GM18499 (cell line): Measurements from ENCODE around the gene AKAP9.
"Not testable (repeated sequence)": the region's sequence is repeated elsewhere in the genome, so short reads cannot be mapped to it uniquely, and the experiment has no call there.

Experiments used
- ATAC-seq: cut with Tn5 transposase; IDR thresholded peaks from one replicate; pipeline ENCODE4 v1.9.1; 2021; ENCODE audit warnings: moderate number of reproducible peaks; ENCODE audit not compliant: insufficient read depth, unreplicated experiment

AKAP9 gene

GRCh38 chr7:91999631-92000565 is 59.2 kb downstream of the AKAP9 start:
- ATAC-seq, result no peak

DNA sequence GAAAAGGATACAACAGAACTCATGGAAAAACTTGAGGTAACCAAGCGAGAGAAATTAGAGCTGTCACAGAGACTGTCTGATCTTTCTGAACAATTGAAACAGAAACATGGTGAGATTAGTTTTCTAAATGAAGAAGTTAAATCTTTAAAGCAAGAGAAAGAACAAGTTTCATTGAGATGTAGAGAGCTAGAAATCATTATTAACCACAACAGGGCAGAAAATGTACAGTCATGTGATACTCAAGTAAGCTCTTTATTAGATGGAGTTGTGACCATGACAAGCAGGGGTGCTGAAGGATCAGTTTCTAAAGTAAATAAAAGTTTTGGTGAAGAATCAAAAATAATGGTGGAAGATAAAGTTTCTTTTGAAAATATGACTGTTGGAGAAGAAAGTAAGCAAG is 62.1 kb downstream of the AKAP9 start:
- ATAC-seq, result no peak

DNA sequence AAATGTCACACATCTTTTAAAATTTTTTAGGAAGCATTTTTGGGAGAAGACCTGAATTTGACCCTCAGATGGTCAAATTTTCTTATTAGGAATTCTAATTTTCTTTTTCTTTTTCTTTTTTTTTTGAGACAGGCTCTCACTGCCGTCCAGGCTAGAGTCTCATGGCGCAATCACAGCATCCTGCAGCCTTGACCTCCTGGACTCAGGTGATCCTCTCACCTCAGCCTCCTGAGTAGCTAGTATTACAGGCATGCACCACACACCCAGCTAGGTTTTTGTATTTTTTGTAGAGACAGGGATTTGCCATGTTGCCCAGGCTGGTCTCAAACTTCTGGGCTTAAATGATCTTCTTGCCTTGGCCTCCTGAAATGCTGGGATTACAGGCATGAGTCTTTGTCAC is 65.4 kb downstream of the AKAP9 start:
- no peak for ATAC-seq

DNA sequence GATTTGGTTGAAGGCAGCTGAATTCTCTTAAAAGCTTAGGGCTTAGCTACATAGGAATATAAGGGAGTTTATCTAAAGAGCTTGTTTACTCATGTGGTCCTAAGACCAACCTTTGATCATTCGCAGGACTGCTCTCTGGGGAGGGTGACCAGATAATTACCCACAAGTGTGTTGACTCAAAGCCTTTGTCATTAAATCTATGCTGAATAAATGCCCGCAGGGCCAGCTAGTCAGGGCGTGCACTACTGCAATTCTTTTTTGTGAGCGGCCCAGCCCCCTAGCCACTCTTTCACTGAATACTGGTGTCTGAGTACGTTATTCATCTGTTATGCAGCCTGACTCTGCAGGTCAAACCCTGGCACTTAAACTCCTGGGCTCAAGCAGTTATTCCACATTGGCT is 69.6 kb downstream of the AKAP9 start:
- no peak for ATAC-seq

GRCh38 chr7:92013611-92014010 is 72.9 kb downstream of the AKAP9 start:
- ATAC-seq, result no peak

DNA sequence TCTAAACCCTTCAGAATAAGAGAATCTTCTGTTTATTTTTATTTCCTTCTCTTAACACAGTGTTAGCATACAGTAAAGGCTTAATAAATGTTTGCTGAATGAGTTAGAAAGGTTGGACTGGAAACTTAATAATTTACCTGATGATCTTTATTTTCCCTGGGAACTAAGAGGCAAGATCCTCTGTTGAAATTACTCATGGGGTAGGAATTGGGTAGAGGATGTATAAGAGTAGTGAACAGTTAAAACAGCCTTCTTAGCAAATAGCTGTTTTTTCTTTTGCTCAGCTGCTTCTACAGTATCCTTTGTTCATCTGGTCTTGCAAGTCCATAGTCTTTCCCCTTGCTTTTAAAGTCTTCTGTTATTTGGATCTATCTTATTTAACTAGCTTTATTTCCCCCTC is 80.0 kb downstream of the AKAP9 start:
- ATAC-seq, result no peak

GRCh38 chr7:92025260-92025659 is 84.6 kb downstream of the AKAP9 start:
- ATAC-seq, result no peak

GRCh38 chr7:92026635-92027034 is 86.0 kb downstream of the AKAP9 start:
- ATAC-seq, result not testable (repeated sequence)

DNA sequence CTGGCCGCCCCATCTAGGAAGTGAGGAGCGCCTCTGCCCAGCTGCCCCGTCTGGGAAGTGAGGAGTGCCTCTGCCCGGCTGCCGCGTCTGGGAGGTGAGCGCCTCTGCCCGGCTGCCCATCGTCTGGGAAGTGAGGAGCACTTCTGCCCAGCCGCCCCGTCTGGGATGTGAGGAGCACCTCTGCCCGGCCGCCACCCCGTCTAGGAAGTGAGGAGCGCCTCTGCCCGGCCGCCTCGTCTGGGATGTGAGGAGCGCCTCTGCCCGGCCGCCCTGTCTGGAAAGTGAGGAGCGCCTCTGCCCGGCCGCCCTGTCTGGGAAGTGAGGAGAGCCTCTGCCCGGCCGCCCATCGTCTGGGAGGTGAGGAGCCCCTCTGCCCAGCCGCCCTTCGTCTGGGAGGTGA is 86.5 kb downstream of the AKAP9 start:
- ATAC-seq, result not testable (repeated sequence)

- ATAC-seq, result no peak
Observed at GRCh38 chr7:92028226-92028625, 87.6 kb downstream of the AKAP9 start.

DNA sequence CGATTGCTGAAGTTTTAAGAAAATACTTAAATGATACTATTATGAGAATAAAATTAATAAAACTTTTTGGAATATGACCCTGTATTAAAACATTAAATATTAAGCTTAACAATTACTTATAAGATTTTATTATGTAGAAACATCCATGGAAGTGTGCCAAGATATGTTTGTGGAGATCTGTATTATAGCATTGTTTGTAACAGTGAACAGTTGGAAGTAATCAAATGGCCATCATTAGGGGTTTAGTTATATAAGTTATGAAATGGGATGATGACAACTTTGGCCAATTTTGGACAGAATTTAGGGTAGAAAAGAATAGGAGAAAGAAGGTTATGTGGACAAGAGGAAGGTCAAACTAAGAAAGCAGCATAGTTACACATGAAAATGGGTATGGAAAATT is 88.0 kb downstream of the AKAP9 start:
- ATAC-seq, result no peak

- no peak for ATAC-seq
Observed at GRCh38 chr7:92034116-92034515, 93.5 kb downstream of the AKAP9 start.

DNA sequence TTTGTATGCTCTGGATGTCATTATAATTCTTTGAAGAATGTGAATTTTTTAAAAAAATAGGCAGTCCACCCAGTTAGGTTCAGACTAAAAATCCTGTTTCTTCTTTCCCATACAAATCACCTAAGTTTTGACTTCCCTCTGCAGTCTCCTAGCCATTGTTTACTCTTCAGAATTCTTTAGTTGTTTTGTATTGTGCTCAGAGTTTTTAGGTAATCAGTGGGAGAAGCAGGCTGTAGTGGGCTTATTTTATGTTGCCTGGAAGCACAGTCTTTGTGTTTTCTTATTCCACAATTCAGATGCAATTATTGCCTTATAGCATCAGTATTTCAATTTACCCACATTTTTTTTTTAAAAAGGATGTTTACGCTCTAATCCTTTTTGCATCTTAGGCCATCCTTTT is 94.9 kb downstream of the AKAP9 start:
- ATAC-seq, result no peak

GRCh38 chr7:92039900-92040299 is 99.2 kb downstream of the AKAP9 start:
- no peak for ATAC-seq

GRCh38 chr7:92042056-92042737 is 101.5 kb downstream of the AKAP9 start:
- ATAC-seq, result no peak

DNA sequence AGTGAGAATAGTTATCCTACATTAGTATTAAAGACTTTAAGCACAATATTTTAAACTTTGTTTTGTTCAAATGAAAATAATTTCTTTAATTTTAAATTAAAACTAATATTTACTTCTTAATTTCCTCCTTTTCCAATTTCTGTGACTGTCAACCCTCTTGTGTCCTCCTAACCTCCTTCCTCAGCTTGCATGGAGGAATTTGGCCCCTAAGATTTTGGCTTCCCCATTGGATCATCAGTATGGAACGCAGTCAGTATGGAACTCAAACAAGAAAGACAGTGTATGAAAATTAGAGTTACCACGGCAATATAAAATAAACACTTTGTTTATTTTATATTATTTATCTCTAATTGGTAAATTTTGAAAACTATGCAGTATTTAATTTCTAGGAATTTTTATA is 102.4 kb downstream of the AKAP9 start:
- no peak for ATAC-seq

DNA sequence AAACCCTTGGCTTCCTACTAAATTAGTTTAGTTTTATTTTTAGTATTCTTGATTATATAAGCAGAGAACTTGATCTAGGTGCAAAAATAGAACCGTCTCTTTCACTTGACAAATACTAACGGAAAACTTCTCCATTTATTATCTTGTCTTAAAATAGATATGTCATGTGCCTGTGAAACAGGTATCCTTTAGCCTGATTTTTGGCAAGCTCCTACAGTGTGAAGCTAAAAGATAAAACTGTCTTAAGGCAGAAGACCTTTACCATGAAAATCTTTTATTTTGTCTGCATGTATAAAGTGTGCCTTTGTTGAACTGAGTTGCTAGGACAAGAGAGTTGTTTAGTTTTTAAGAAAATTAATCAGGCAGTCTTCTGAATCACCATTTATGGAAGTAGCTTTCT is 103.0 kb downstream of the AKAP9 start:
- no peak for ATAC-seq

DNA sequence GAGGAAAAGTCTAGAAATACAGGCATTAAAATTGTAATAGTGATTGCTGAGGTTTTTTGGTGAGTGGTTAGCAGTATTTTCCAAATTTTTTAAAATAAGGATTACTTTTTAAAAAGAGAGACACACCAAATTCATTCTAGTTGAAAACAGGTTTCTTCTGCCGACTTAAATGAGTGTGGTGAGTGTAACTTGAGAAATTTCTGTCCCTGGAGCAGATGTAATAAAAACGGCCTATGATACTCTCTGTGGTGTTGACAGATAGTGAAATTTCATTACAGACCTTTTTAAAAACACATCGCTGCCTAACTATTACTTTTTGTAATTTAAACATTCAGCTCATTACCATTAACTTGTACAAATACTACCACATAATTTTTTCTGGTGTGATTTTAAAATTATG is 103.5 kb downstream of the AKAP9 start:
- ATAC-seq, result no peak

GRCh38 chr7:92044940-92045339 is 104.3 kb downstream of the AKAP9 start:
- no peak for ATAC-seq

DNA sequence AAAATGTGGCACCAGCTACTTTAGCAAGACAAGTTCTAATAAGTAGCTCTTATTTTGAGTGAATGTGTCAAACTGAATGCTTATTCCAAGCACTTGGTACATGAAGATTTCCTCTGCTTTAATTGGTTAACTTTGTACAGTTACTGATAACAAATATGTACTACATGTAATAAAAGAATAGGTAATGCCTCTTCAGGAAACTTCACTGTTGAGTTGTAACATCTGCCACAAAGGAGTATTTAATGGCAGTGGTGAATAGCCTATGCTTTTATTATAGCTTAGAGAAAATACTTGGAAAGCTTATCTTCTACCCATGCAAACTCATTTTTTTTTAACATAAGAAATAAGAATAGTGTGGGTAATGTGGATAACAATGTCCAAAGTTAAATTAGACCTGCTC is 111.0 kb downstream of the AKAP9 start:
- ATAC-seq, result no peak

DNA sequence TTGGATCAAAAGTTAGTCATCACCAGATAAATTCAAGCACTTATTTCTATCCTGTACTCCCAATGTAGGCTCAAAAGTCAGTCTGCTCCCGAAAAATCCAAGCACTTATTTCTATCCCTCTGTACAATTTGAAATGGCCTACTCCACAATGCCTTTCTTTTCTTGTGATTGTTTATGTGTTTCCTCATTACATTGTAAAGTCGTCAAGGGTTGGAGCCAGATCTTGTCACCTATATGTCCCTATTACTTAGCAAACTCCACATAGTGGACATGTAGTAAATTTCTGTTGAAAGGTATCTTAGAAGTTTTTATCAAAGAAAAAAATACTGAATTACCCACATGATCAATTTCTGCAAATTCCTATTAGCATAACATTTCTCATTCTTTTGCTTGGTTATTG is 111.5 kb downstream of the AKAP9 start:
- ATAC-seq, result no peak

GRCh38 chr7:92052684-92053083 is 112.0 kb downstream of the AKAP9 start:
- ATAC-seq, result no peak
